Stomach (tissue), 4 donors: ENCODE measurements around the gene ACER1.

Experiments
- EP300 ChIP-seq: sonication (generic); formaldehyde crosslinking; IDR thresholded peaks from one replicate; pipeline ENCODE4 v1.6.1; 2017; ENCODE audit warnings: antibody characterized with exemption
- TF ChIP-seq, protein P1 (sequence below), 7 experiments: fragments of 450-650 bp in 4 of 7; fragments of 200-600 bp in 3 of 7; sonication (generic) in 3 of 7; IDR thresholded peaks; one replicate each; pipeline ENCODE4 v1.5.1; 2016 to 2019; ENCODE audit warnings: antibody characterized with exemption in 7 of 7, control low read depth in 2 of 7, mild to moderate bottlenecking in 1 of 7

DNA sequence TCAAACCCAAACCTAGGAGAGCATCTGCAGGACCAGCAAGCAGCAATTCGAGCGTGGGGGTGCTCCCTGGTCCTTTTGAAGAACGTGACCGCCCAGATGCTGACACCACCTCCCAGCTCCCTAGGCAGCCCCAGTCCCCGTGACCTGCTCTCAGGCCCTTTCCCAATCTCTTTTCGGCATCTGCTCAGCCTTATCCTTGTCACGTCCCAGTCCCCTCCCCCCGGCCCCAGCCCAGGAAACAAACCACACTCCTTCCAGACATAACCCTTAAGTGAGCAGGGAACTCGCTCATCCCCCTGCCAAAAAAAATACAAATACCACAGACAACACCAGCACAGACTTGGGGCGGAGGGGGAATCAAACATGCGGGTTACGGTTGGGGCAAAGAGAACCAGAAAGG, 57.0 kb downstream of the ACER1 start:
- TF ChIP-seq EP300 = no peak
- TF ChIP-seq, protein P1, sequence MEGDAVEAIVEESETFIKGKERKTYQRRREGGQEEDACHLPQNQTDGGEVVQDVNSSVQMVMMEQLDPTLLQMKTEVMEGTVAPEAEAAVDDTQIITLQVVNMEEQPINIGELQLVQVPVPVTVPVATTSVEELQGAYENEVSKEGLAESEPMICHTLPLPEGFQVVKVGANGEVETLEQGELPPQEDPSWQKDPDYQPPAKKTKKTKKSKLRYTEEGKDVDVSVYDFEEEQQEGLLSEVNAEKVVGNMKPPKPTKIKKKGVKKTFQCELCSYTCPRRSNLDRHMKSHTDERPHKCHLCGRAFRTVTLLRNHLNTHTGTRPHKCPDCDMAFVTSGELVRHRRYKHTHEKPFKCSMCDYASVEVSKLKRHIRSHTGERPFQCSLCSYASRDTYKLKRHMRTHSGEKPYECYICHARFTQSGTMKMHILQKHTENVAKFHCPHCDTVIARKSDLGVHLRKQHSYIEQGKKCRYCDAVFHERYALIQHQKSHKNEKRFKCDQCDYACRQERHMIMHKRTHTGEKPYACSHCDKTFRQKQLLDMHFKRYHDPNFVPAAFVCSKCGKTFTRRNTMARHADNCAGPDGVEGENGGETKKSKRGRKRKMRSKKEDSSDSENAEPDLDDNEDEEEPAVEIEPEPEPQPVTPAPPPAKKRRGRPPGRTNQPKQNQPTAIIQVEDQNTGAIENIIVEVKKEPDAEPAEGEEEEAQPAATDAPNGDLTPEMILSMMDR (IDR thresholded peaks at IDR 0.05) = no peak
